IMR-90 (cell line): ENCODE measurements around the gene HLA-DOB. TPM values are rescaled to one million over a fixed set of nuclear protein-coding genes. Genes with fewer than 3 reads are reported as not detected.
A peak's percentile ranks its signal among the peaks of the same experiment; 100 is the strongest.

ENCODE experiments used
- ATAC-seq: fragments of 200-7000 bp; cut with Tn5 transposase; 2 replicates; pipeline ENCODE4 v1.9.1; 2020; ENCODE audit warnings: low read depth, mild to moderate bottlenecking, moderate library complexity
- BruUV-seq: library from RNA; stranded (reverse); fragments of 400-500 nt; replicated peaks from 2 replicates; lab custom pipeline; 2021; lab: Mats Ljungman, UMichigan
- CTCF ChIA-PET: fragments of 300-600 bp; formaldehyde crosslinking; extraction: SDS; loops from one replicate; lab custom pipeline; 2021; ENCODE audit warnings: antibody characterized with exemption; lab: Yijun Ruan, JAX
- POLR2A ChIA-PET: fragments of 300-600 bp; sonication (Branson Sonifier 250); formaldehyde crosslinking; loops from one replicate; lab custom pipeline; 2022; ENCODE audit warnings: antibody characterized with exemption; ENCODE audit not compliant: unreplicated experiment; lab: Charles Lee
- DNase-seq: peaks from one replicate; pipeline ENCODE4 v3.0.0; 2013
- H2AFZ ChIP-seq: replicated peaks from 2 replicates; pipeline ENCODE3; 2013; ENCODE audit warnings: low read length, mild to moderate bottlenecking; ENCODE audit not compliant: poor library complexity
- H2AK5ac ChIP-seq: 2 replicates; pipeline ENCODE4 v1.6.1; 2013; ENCODE audit warnings: low read depth, low read length, inconsistent platforms
- H2AK9ac ChIP-seq: replicated peaks from 2 replicates; pipeline ENCODE3; 2013; ENCODE audit warnings: mild to moderate bottlenecking, low read depth, low read length, moderate library complexity; ENCODE audit not compliant: poor library complexity
- H2BK120ac ChIP-seq: 2 replicates; pipeline ENCODE4 v1.6.1; 2013; ENCODE audit warnings: low read depth, low read length, inconsistent platforms
- H2BK15ac ChIP-seq: 3 replicates; pipeline ENCODE4 v1.6.1; 2013; ENCODE audit warnings: low read depth, low read length, inconsistent platforms
- H2BK20ac ChIP-seq: 2 replicates; pipeline ENCODE4 v1.6.1; 2013; ENCODE audit warnings: low read depth, mild to moderate bottlenecking, inconsistent platforms, low read length, moderate library complexity
- H2BK5ac ChIP-seq: 2 replicates; pipeline ENCODE4 v1.6.1; 2013; ENCODE audit warnings: mild to moderate bottlenecking, low read depth, low read length, inconsistent platforms; ENCODE audit not compliant: poor library complexity, severe bottlenecking
- H3K14ac ChIP-seq: replicated peaks from 2 replicates; pipeline ENCODE4 v1.6.1; 2013; ENCODE audit warnings: low read depth, low read length, inconsistent platforms
- H3K18ac ChIP-seq: 2 replicates; pipeline ENCODE4 v1.6.1; 2013; ENCODE audit warnings: low read depth, low read length, control low read depth
- H3K23ac ChIP-seq: 2 replicates; pipeline ENCODE4 v1.6.1; 2013; ENCODE audit warnings: low read depth, low read length, inconsistent platforms
- H3K27ac ChIP-seq: 2 replicates; pipeline ENCODE4 v1.5.1; 2013; ENCODE audit warnings: mild to moderate bottlenecking, control low read depth, low read length; ENCODE audit not compliant: insufficient read depth
- H3K27me3 ChIP-seq: 2 replicates; pipeline ENCODE4 v1.6.1; 2013; ENCODE audit warnings: low read length; ENCODE audit not compliant: control insufficient read depth, insufficient read depth
- H3K36me3 ChIP-seq: 2 replicates; pipeline ENCODE4 v1.6.1; 2013; ENCODE audit warnings: low read length, mixed read lengths; ENCODE audit not compliant: control insufficient read depth, insufficient read depth
- H3K4ac ChIP-seq: 2 replicates; pipeline ENCODE4 v1.6.1; 2013; ENCODE audit warnings: low read depth, low read length, inconsistent platforms
- H3K4me1 ChIP-seq: 2 replicates; pipeline ENCODE4 v1.6.1; 2013; ENCODE audit warnings: low read length, mixed read lengths; ENCODE audit not compliant: control insufficient read depth, insufficient read depth
- H3K4me2 ChIP-seq: 2 replicates; pipeline ENCODE4 v1.6.1; 2013; ENCODE audit warnings: low read depth, mild to moderate bottlenecking, control low read depth, low read length, moderate library complexity
- H3K4me3 ChIP-seq: 2 replicates; pipeline ENCODE4 v1.5.1; 2013; ENCODE audit warnings: low read depth, mild to moderate bottlenecking, control low read depth, low read length, moderate library complexity; ENCODE audit not compliant: insufficient read depth
- H3K56ac ChIP-seq: 2 replicates; pipeline ENCODE4 v1.6.1; 2013; ENCODE audit warnings: low read length, inconsistent platforms; ENCODE audit not compliant: insufficient read depth; ENCODE audit errors: extremely low read depth
- H3K79me1 ChIP-seq, 2 experiments: 2 replicates each; pipeline ENCODE4 v1.6.1; 2013; ENCODE audit warnings: low read length in 2 of 2, inconsistent platforms in 1 of 2, low read depth in 1 of 2
- H3K9ac ChIP-seq: 2 replicates; pipeline ENCODE4 v1.6.1; 2013; ENCODE audit warnings: low read depth, low read length, control low read depth
- H3K9me1 ChIP-seq: 2 replicates; pipeline ENCODE4 v1.6.1; 2013; ENCODE audit warnings: low read length, inconsistent platforms; ENCODE audit not compliant: insufficient read depth
- H3K9me3 ChIP-seq: 2 replicates; pipeline ENCODE4 v1.6.1; 2013; ENCODE audit warnings: low read length; ENCODE audit not compliant: control insufficient read depth, insufficient read depth
- H4K20me1 ChIP-seq: 2 replicates; pipeline ENCODE4 v1.6.1; 2013; ENCODE audit warnings: low read length, inconsistent platforms; ENCODE audit not compliant: insufficient read depth
- H4K5ac ChIP-seq: 2 replicates; pipeline ENCODE4 v1.6.1; 2013; ENCODE audit warnings: mild to moderate bottlenecking, low read depth, low read length, control low read depth
- H4K8ac ChIP-seq, 2 experiments: 2 replicates each; pipeline ENCODE4 v1.6.1; 2013; ENCODE audit warnings: low read depth in 2 of 2, low read length in 2 of 2, control low read depth in 1 of 2, inconsistent platforms in 1 of 2
- H4K91ac ChIP-seq: 2 replicates; pipeline ENCODE4 v1.6.1; 2013; ENCODE audit warnings: low read depth, low read length, inconsistent platforms; ENCODE audit not compliant: insufficient read depth
- CEBPB ChIP-seq: IDR thresholded peaks from 2 replicates; pipeline ENCODE4 v1.6.1; 2012; ENCODE audit warnings: low read depth, low read length, improper control_type of control experiment
- RFX5 ChIP-seq: IDR thresholded peaks from 2 replicates; pipeline ENCODE4 v1.8.0; 2012; ENCODE audit warnings: low read depth, mild to moderate bottlenecking, low read length, moderate library complexity
- WGBS, 2 experiments: methylation state at CpG; one replicate each; pipeline versions ENCODE4 v1.1.5 to v1.1.7; 2013; ENCODE audit warnings: missing lambda C conversion rate in 2 of 2; ENCODE audit not compliant: insufficient read length in 1 of 2; ENCODE audit errors: extremely low coverage in 2 of 2; 5-methylcytosine and 5-hydroxymethylcytosine counted together
- dilution Hi-C: fragments of 300-500 bp; cut with HindIII; formaldehyde crosslinking; loops from one replicate; pipeline ENCODE4 v1.14.3; 2018; ENCODE audit warnings: low sequenced_read_pairs; ENCODE audit not compliant: unreplicated experiment
- in situ Hi-C: fragments of 300-500 bp; cut with MboI; formaldehyde crosslinking; loops from 3 replicates; pipeline ENCODE4 v1.14.3; 2019; ENCODE audit warnings: low sequenced_read_pairs, inconsistent platforms, mixed read lengths
- intact Hi-C: fragments of 100-400 bp; cut with micrococcal nuclease; formaldehyde crosslinking; loops from 2 replicates; pipeline ENCODE4 v1.10.0; 2022
- polyA plus RNA-seq, 3 experiments: library from polyadenylated mRNA; depleted of rRNA; stranded (reverse); fragments of >200 nt; gene quantifications; 2 replicates each; pipeline ENCODE4 v1.2.3, GENCODE V29; 2012; ENCODE audit warnings: low replicate concordance in 1 of 3
- total RNA-seq: library from RNA; depleted of rRNA; stranded (reverse); fragments of >200 nt; gene quantifications from 2 replicates; pipeline ENCODE4 v1.2.3, GENCODE V29; 2012

Gene HLA-DOB
- total and polyA plus RNA-seq, 2 of the 4 experiments (the other 2 are of a cell fraction): 0.36 to 2.3 TPM

DNA sequence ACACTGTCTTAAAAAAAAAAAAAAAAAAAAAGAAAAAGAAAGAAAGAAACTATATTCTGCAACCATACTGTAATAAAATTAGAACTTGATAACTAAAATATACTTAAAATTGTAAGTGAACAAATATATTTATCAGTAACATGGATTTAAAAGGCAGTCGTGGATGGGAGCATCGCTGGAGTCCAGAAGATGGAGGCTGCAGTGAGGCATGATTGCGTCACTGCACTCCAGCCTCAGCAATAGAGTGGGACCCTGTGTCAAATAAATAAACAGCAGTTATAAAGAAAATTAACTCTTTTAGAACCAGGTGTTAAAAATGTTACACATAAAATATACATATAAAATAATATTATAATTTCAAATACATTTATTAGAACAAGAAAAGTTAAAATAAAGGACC is 45.9 kb upstream of the HLA-DOB start:
- intact Hi-C loops: loop anchor here (10.0 kb wide), 2 partner anchors 158 to 198 kb away; partner anchors contain the start of gene HLA-DQB1
- no peak overlapping the region for H4K8ac ChIP-seq
- H3K4me2 ChIP-seq: no peak overlapping the region

More for the DNA sequence above, 45.9 kb upstream of the HLA-DOB start:
- Histone ChIP-seq H4K20me1 (no peaks in the 10 kb centered on the region), H3K18ac (no peak overlapping the region), H4K91ac (no peak overlapping the region), H3K56ac (no peak overlapping the region), H4K5ac (no peak overlapping the region), H2BK5ac (no peak overlapping the region), H3K79me1 (no peaks in the 10 kb centered on the region), H3K9ac (no peak overlapping the region), H2AK9ac (no peak overlapping the region), H2AK5ac (no peak overlapping the region), H3K27me3 (peaks cover 15% of the 10 kb centered on the region), H2BK15ac (no peak overlapping the region), H2BK120ac (no peak overlapping the region), H3K4me1 (peaks cover 2% of the 10 kb centered on the region; the same call in 1 of the 2 replicates), H3K14ac (no peak overlapping the region), H3K9me1 (no peaks in the 10 kb centered on the region), H2AFZ (no peak overlapping the region), H3K4me3 (no peak overlapping the region), H3K4ac (no peak overlapping the region), H3K36me3 (no peaks in the 10 kb centered on the region; the same call in 1 of the 2 replicates), H3K23ac (no peak overlapping the region), H3K27ac (no peak overlapping the region), H3K9me3 (no peaks in the 10 kb centered on the region), H2BK20ac (no peak overlapping the region)
- WGBS, 2 experiments: no CpG with 5 or more reads among the region's 3 CpGs
- ATAC-seq (no peak), DNase-seq (no peak)
- dilution Hi-C loops: no loop called here
- TF ChIP-seq CEBPB (peak; percentile 88), RFX5 (no peak)
- ChIA-PET POLR2A (no interaction called here), CTCF (interaction anchor here (0.7 to 1.6 kb wide), 2 partner anchors 24 to 30 kb away, joined by 4 to 6 read pairs; partner anchors contain the start of gene TAP2)
- in situ Hi-C loops: no loop called here
- BruUV-seq: no TSS peak
